A549 (cell line): Measurements from ENCODE around the gene CIRBP. TPM values are rescaled to one million over a fixed set of nuclear protein-coding genes. Genes with fewer than 3 reads are reported as not detected.
A peak's percentile ranks its signal among the peaks of the same experiment; 100 is the strongest.

Source experiments
- ATAC-seq, 2 experiments: fragments of 200-7000 bp in 1 of 2; fragments of >200 bp in 1 of 2; cut with Nextera tagmentation in 1 of 2; cut with Tn5 transposase in 1 of 2; 3 replicates each; pipeline versions ENCODE4 v1.8.0 to v1.9.1; 2018 to 2020; ENCODE audit warnings: mild to moderate bottlenecking in 1 of 2, moderate library complexity in 1 of 2
- CTCF ChIA-PET: fragments of 300-600 bp; sonication (Branson Sonifier 250); formaldehyde crosslinking; extraction: SDS; loops from one replicate; lab custom pipeline; 2021; ENCODE audit warnings: antibody characterized with exemption, inconsistent platforms; lab: Yijun Ruan, JAX
- POLR2A ChIA-PET: fragments of 350-600 bp; formaldehyde crosslinking; extraction: SDS; loops from one replicate; lab custom pipeline; 2021; ENCODE audit warnings: antibody characterized with exemption, inconsistent platforms; lab: Yijun Ruan, JAX
- DNase-seq, 2 experiments: peaks; one replicate each; pipeline versions ENCODE4 v3.0.0 to v3.0.0-alpha.2; 2011 to 2016; ENCODE audit warnings: low read depth in 1 of 2, low spot score in 1 of 2
- FAIRE-seq: peaks from 2 replicates; lab custom pipeline; 2011; peaks lifted over from hg19 to GRCh38; lab: Jason Lieb, UNC
- H3K27ac ChIP-seq, 2 experiments: fragments of >200 bp; sonication (Bioruptor Twin); formaldehyde crosslinking; 3 replicates each; pipeline ENCODE4 v1.5.1; 2016 to 2017
- H3K4me1 ChIP-seq: fragments of >200 bp; sonication (Bioruptor Twin); formaldehyde crosslinking; 3 replicates; pipeline ENCODE4 v1.6.1; 2016
- H3K4me2 ChIP-seq: fragments of >200 bp; sonication (Bioruptor Twin); formaldehyde crosslinking; 3 replicates; pipeline ENCODE4 v1.6.1; 2016
- H3K4me3 ChIP-seq: fragments of >200 bp; sonication (Bioruptor Twin); formaldehyde crosslinking; 3 replicates; pipeline ENCODE4 v1.5.1; 2016
- H3K9me3 ChIP-seq: fragments of >200 bp; sonication (Bioruptor Twin); formaldehyde crosslinking; 3 replicates; pipeline ENCODE4 v1.6.1; 2016
- CHD2 ChIP-seq: fragments of 150-350 bp; IDR thresholded peaks from 2 replicates; pipeline ENCODE4 v1.6.1; 2014; ENCODE audit warnings: low read length; ENCODE audit not compliant: partially characterized antibody
- CTCF ChIP-seq: fragments of >200 bp; sonication (Bioruptor Twin); formaldehyde crosslinking; IDR thresholded peaks from 3 replicates; pipeline ENCODE4 v1.5.1; 2016
- EHMT2 ChIP-seq: fragments of 200-600 bp; sonication (generic); IDR thresholded peaks from 2 replicates; pipeline ENCODE4 v1.6.1; 2016; ENCODE audit warnings: antibody characterized with exemption, low read depth, mild to moderate bottlenecking, moderate library complexity
- EP300 ChIP-seq, 2 experiments: fragments of >200 bp; sonication (Bioruptor Twin); formaldehyde crosslinking; IDR thresholded peaks; 2 replicates in 1 of 2; 3 replicates in 1 of 2; pipeline ENCODE4 v1.6.1; 2016 to 2017
- FOSB ChIP-seq: fragments of 250-450 bp; sonication (Bioruptor Pico); IDR thresholded peaks from 2 replicates; pipeline ENCODE4 v1.5.0; 2020; ENCODE audit warnings: mild to moderate bottlenecking, moderate library complexity
- FOXS1 ChIP-seq: fragments of 250-450 bp; sonication (Bioruptor Pico); IDR thresholded peaks from 2 replicates; pipeline ENCODE4 v1.5.0; 2020; ENCODE audit warnings: mild to moderate bottlenecking, moderate library complexity
- HEYL ChIP-seq: fragments of 250-450 bp; sonication (Bioruptor Pico); IDR thresholded peaks from 2 replicates; pipeline ENCODE4 v1.8.0; 2021; ENCODE audit warnings: mild to moderate bottlenecking, moderate library complexity
- KDM1A ChIP-seq: fragments of 200-600 bp; sonication (generic); IDR thresholded peaks from 2 replicates; pipeline ENCODE4 v1.6.1; 2016; ENCODE audit warnings: low read depth, mild to moderate bottlenecking
- POLR2AphosphoS2 ChIP-seq: conservative IDR thresholded peaks from 2 replicates; pipeline ENCODE4 v1.6.1; 2012; ENCODE audit warnings: low read length, improper control_type of control experiment, inconsistent platforms
- RAD21 ChIP-seq, 2 experiments: fragments of >200 bp in 1 of 2; sonication (Bioruptor Twin) in 1 of 2; formaldehyde crosslinking in 1 of 2; IDR thresholded peaks in 1 of 2; conservative IDR thresholded peaks in 1 of 2; 2 replicates in 1 of 2; 3 replicates in 1 of 2; pipeline ENCODE4 v1.6.1; 2012 to 2018; ENCODE audit warnings: inconsistent platforms in 1 of 2
- REST ChIP-seq: fragments of 200-600 bp; sonication (generic); IDR thresholded peaks from 2 replicates; pipeline ENCODE4 v1.6.1; 2016; ENCODE audit warnings: antibody characterized with exemption, mild to moderate bottlenecking, moderate library complexity
- SMC3 ChIP-seq: fragments of >200 bp; sonication (Bioruptor Twin); formaldehyde crosslinking; IDR thresholded peaks from 3 replicates; pipeline ENCODE4 v1.6.1; 2018; ENCODE audit warnings: inconsistent platforms
- TP53 ChIP-seq: fragments of 250-450 bp; sonication (Bioruptor Pico); IDR thresholded peaks from 2 replicates; pipeline ENCODE4 v1.5.0; 2021; ENCODE audit warnings: mild to moderate bottlenecking, moderate library complexity
- ZC3H11A ChIP-seq: fragments of 450-650 bp; IDR thresholded peaks from 2 replicates; pipeline ENCODE4 v1.6.1; 2014; ENCODE audit warnings: antibody characterized with exemption, mild to moderate bottlenecking
- ZSCAN20 ChIP-seq: fragments of 250-450 bp; sonication (Bioruptor Pico); IDR thresholded peaks from 2 replicates; pipeline ENCODE4 v1.8.0; 2022; ENCODE audit warnings: mild to moderate bottlenecking, moderate library complexity
- WGBS: methylation state at CpG from one replicate; pipeline ENCODE4 v1.1.6; 2017; ENCODE audit errors: missing lambda C conversion rate; 5-methylcytosine and 5-hydroxymethylcytosine counted together
- polyA plus RNA-seq, 4 experiments: library from polyadenylated mRNA; depleted of rRNA in 3 of 4; stranded (reverse); fragments of >200 nt; fragmentation: RNase III in 1 of 4; extraction: RNeasy Plus Mini Kit Qiagen cat#74134 plus additional on column Dnase treatment in 1 of 4; gene quantifications; 2 replicates in 3 of 4; 3 replicates in 1 of 4; pipeline ENCODE4 v1.2.3, GENCODE V29; 2011 to 2017

CIRBP gene
- polyA plus RNA-seq, 2 of the 4 experiments (the other 2 are of a cell fraction) = 151 to 178 TPM

GRCh38 chr19:1220477-1220930 is 48.6 kb upstream of the CIRBP start:
- CTCF ChIA-PET = interaction anchor here (0.8 to 5.3 kb wide), 16 partner anchors 10 to 114 kb away, joined by 3 to 38 read pairs (median 9); partner anchors contain the start of genes ATP5F1D, CBARP and CIRBP

GRCh38 chr19:1220976-1221903 is 47.9 kb upstream of the CIRBP start:
- ChIA-PET CTCF (interaction anchor here (0.6 to 5.3 kb wide), 23 partner anchors 9 to 202 kb away, joined by 3 to 38 read pairs (median 6); partner anchors contain the start of genes ATP5F1D, CBARP and CIRBP), POLR2A (no interaction called here)
- Histone ChIP-seq H3K27ac (0 out of 6 replicates have a peak overlapping the region, but pooled peaks of 1 of the 2 experiments have one; percentile 48), H3K4me1 (peaks cover 14% of the 10 kb centered on the region; the same call in 1 of the 3 replicates), H3K9me3 (no peaks in the 10 kb centered on the region), H3K4me3 (no peak overlapping the region), H3K4me2 (no peak overlapping the region)
- 67% methylated on average over 23 of the region's 38 CpGs for WGBS
- DNase-seq (peak in 1 of 2 experiments; percentile 61), ATAC-seq (peak; percentile 45 to 76; a peak in 5 of 6 replicates), FAIRE-seq (no peak)
- TF ChIP-seq FOXS1 (no peak), ZSCAN20 (no peak), EHMT2 (no peak), SMC3 (peak; percentile 31; the same call in 1 of the 3 replicates), POLR2AphosphoS2 (no peak), CHD2 (no peak), ZC3H11A (no peak), CTCF (peak; percentile 45), RAD21 (conservative IDR thresholded peaks at IDR 0.05 in 1 of 2, IDR thresholded peaks at IDR 0.05 in 1 of 2) (peak; percentile 50 to 53; a peak in 4 of 5 replicates), EP300 (IDR thresholded peaks at IDR 0.05) (no peak), TP53 (no peak)

More at GRCh38 chr19:1220477-1220930, 48.6 kb upstream of the CIRBP start:
- DNase-seq (peak in 1 of 2 experiments; percentile 50), ATAC-seq (peak in 1 of 2 experiments; percentile 61; a peak in 3 of 6 replicates), FAIRE-seq (no peak)
- no peak overlapping the region for H3K4me3 ChIP-seq
- no peak overlapping the region for H3K4me2 ChIP-seq
- TF ChIP-seq CTCF = 0 out of 3 replicates have a peak, but pooled peaks have one; percentile 14
- no peak for TF ChIP-seq KDM1A
- TF ChIP-seq HEYL (CRISPR knock-in tag) = no peak
- TF ChIP-seq RAD21 (conservative IDR thresholded peaks at IDR 0.05 in 1 of 2, IDR thresholded peaks at IDR 0.05 in 1 of 2) = no peak
- TF ChIP-seq FOSB (CRISPR knock-in tag) = no peak
- TF ChIP-seq REST = no peak
- H3K27ac ChIP-seq = no peak overlapping the region
- WGBS = 80% methylated on average over 4 of the region's 33 CpGs
- POLR2A ChIA-PET = no interaction called here
- peaks cover 20% of the 10 kb centered on the region for H3K4me1 ChIP-seq
- no peaks in the 10 kb centered on the region for H3K9me3 ChIP-seq
